ENCODE data around the gene MEX3A. TPM values are rescaled to one million over a fixed set of nuclear protein-coding genes. Genes with fewer than 3 reads are reported as not detected.
A peak's percentile ranks its signal among the peaks of the same experiment; 100 is the strongest.

MEX3A gene
- total RNA-seq, 3 donors from 2014 or later: 0.32 to 2.5 (median 0.66) TPM

GRCh38 chr1:156033011-156033410, 49.3 kb downstream of the MEX3A start:
- intact Hi-C loops (cut with DNase I, micrococcal nuclease): no loop called here
- no peak for TF ChIP-seq CTCF (IDR thresholded peaks at IDR 0.05)
- no peak overlapping the region for H3K4me3 ChIP-seq
- peaks cover 3% of the 10 kb centered on the region for H3K36me3 ChIP-seq (ENCODE audit: low read depth)
- DNase-seq (no peak), ATAC-seq (no peak)
- no peaks in the 10 kb centered on the region for H3K4me1 ChIP-seq (ENCODE audit: low read depth)
- H3K9me3 ChIP-seq: no peaks in the 10 kb centered on the region

- Histone ChIP-seq H3K9me3 (no peaks in the 10 kb centered on the region), H3K4me3 (no peak overlapping the region), H3K36me3 (ENCODE audit: low read depth) (no peaks in the 10 kb centered on the region), H3K4me1 (ENCODE audit: low read depth) (no peaks in the 10 kb centered on the region)
- DNase-seq (no peak), ATAC-seq (no peak)
- intact Hi-C loops (cut with DNase I, micrococcal nuclease): no loop called here
- TF ChIP-seq CTCF (IDR thresholded peaks at IDR 0.05): no peak
Observed at GRCh38 chr1:156026588-156026987, 55.7 kb downstream of the MEX3A start.

- Histone ChIP-seq H3K9me3 (no peaks in the 10 kb centered on the region), H3K4me3 (no peak overlapping the region), H3K36me3 (ENCODE audit: low read depth) (no peaks in the 10 kb centered on the region), H3K4me1 (ENCODE audit: low read depth) (no peaks in the 10 kb centered on the region)
- ATAC-seq (peak; percentile 93), DNase-seq (peak in 2 of 3 donors; percentile 37 to 57)
- peak; percentile 40 for TF ChIP-seq CTCF (IDR thresholded peaks at IDR 0.05)
- intact Hi-C loops (cut with DNase I, micrococcal nuclease): no loop called here
Observed at GRCh38 chr1:156025876-156026275, 56.4 kb downstream of the MEX3A start.

- intact Hi-C loops (cut with DNase I, micrococcal nuclease): no loop called here
- ATAC-seq (no peak), DNase-seq (no peak)
- no peak for TF ChIP-seq CTCF (IDR thresholded peaks at IDR 0.05)
- H3K9me3 ChIP-seq: no peaks in the 10 kb centered on the region
- no peaks in the 10 kb centered on the region for H3K36me3 ChIP-seq (ENCODE audit: low read depth)
- H3K4me3 ChIP-seq: no peak overlapping the region
- H3K4me1 ChIP-seq (ENCODE audit: low read depth): peaks cover 5% of the 10 kb centered on the region
Observed at GRCh38 chr1:156024801-156025200, 57.5 kb downstream of the MEX3A start.

Other genes with a start within 250 kb of the MEX3A start
- 10 to 100 TPM; 38.7 to 63.0 (median 54.3) TPM for gene GON4L, start 225.3 kb downstream of the MEX3A start, total RNA-seq
- gene SYT11, start 222.9 kb downstream of the MEX3A start, total RNA-seq: 10 to 100 TPM in 1 of 3 donors, 1 to 10 TPM in 2; 1.6 to 18.4 (median 3.2) TPM
- 10 to 100 TPM; 21.8 to 29.7 (median 23.5) TPM for gene RIT1, start 171.1 kb downstream of the MEX3A start, total RNA-seq
- gene KHDC4, start 148.1 kb downstream of the MEX3A start, total RNA-seq: 10 to 100 TPM; 52.9 to 59.5 (median 58.6) TPM
- gene RXFP4, start 140.8 kb downstream of the MEX3A start, total RNA-seq: 1 to 10 TPM; 1.2 to 4.2 (median 3.3) TPM
- 100 to 1,000 TPM in 1 of 3 donors, 10 to 100 TPM in 2; 79.7 to 132 (median 90.5) TPM for gene ARHGEF2, start 103.9 kb downstream of the MEX3A start, total RNA-seq
- 100 to 1,000 TPM; 144 to 203 (median 164) TPM for gene SSR2, start 61.5 kb downstream of the MEX3A start, total RNA-seq
- gene UBQLN4, start 28.7 kb downstream of the MEX3A start, total RNA-seq: 10 to 100 TPM; 23.7 to 36.9 (median 23.9) TPM
- gene LAMTOR2, start 27.7 kb downstream of the MEX3A start, total RNA-seq: 10 to 100 TPM; 49.8 to 73.4 (median 60.7) TPM
- 100 to 1,000 TPM in 2 of 3 donors, 10 to 100 TPM in 1; 85.1 to 242 (median 158) TPM for gene RAB25, start 21.3 kb downstream of the MEX3A start, total RNA-seq
- gene LMNA, start 32.2 kb upstream of the MEX3A start, total RNA-seq: 100 to 1,000 TPM; 263 to 334 (median 308) TPM
- 1 to 10 TPM; 2.1 to 7.6 (median 5.5) TPM for gene SEMA4A, start 71.1 kb upstream of the MEX3A start, total RNA-seq
- gene SLC25A44, start 111.6 kb upstream of the MEX3A start, total RNA-seq: 10 to 100 TPM; 19.8 to 31.1 (median 24.8) TPM
- gene PMF1, start 130.5 kb upstream of the MEX3A start, total RNA-seq: 10 to 100 TPM; 38.1 to 46.8 (median 43.6) TPM
- gene BGLAP, start 159.7 kb upstream of the MEX3A start, total RNA-seq: 1 to 10 TPM; 1.4 to 4.6 (median 2.4) TPM
- gene PAQR6, start 165.6 kb upstream of the MEX3A start, total RNA-seq: 1 to 10 TPM; 1.5 to 6.2 (median 1.9) TPM
- gene SMG5, start 200.4 kb upstream of the MEX3A start, total RNA-seq: 10 to 100 TPM; 72.9 to 89.5 (median 81.1) TPM
- 1 to 10 TPM; 3.9 to 6.0 (median 4.1) TPM for gene TMEM79, start 201.9 kb upstream of the MEX3A start, total RNA-seq
- 10 to 100 TPM; 33.0 to 50.1 (median 35.3) TPM for gene GLMP, start 213.2 kb upstream of the MEX3A start, total RNA-seq
- gene VHLL, start 216.8 kb upstream of the MEX3A start, total RNA-seq: not detected

All from mucosa of descending colon (tissue), 3 donors.